Stomach smooth muscle (tissue), 2 donors: ENCODE measurements around the gene MLC1.

Experiments
- H3K27ac ChIP-seq: one replicate; pipeline ENCODE4 v1.7.0; 2013; ENCODE audit warnings: mild to moderate bottlenecking, low read length, inconsistent platforms
- H3K27me3 ChIP-seq, 2 donors: one replicate each; pipeline ENCODE4 v1.7.0; 2013; ENCODE audit warnings: low read length in 2 of 2; ENCODE audit not compliant: insufficient read depth in 2 of 2, control insufficient read depth in 1 of 2
- H3K36me3 ChIP-seq, 2 donors: one replicate each; pipeline ENCODE4 v1.7.0; 2013; ENCODE audit warnings: low read length in 2 of 2; ENCODE audit not compliant: control insufficient read depth in 2 of 2, insufficient read depth in 2 of 2
- H3K4me1 ChIP-seq: one replicate; pipeline ENCODE4 v1.7.0; 2013; ENCODE audit warnings: low read length; ENCODE audit not compliant: control insufficient read depth, insufficient read depth
- H3K4me3 ChIP-seq, 2 donors: one replicate each; pipeline ENCODE4 v1.7.0; 2013; ENCODE audit warnings: low read length in 2 of 2
- H3K9ac ChIP-seq, 2 donors: one replicate each; pipeline ENCODE4 v1.7.0; 2013; ENCODE audit warnings: low read length in 2 of 2, mild to moderate bottlenecking in 1 of 2
- H3K9me3 ChIP-seq, 2 donors: one replicate each; pipeline ENCODE4 v1.7.0; 2013; ENCODE audit warnings: low read length in 2 of 2; ENCODE audit not compliant: control insufficient read depth in 2 of 2
- donor health status: healthy.
- donor health status: Pancreatic carcinoma.

Gene MLC1

GRCh38 chr22:50057278-50058060 is 27.8 kb downstream of the MLC1 start:
- H3K27me3 ChIP-seq = peaks cover 23 to 31% of the 10 kb centered on the region in 2 donors
- peaks cover 0 to 6% of the 10 kb centered on the region in 2 donors for H3K9me3 ChIP-seq
- H3K4me3 ChIP-seq = no peak overlapping the region
- no peaks in the 10 kb centered on the region for H3K36me3 ChIP-seq
- H3K4me1 ChIP-seq = peaks cover 8% of the 10 kb centered on the region
- no peak overlapping the region for H3K9ac ChIP-seq
- no peak overlapping the region for H3K27ac ChIP-seq

- H3K27ac ChIP-seq = no peak overlapping the region
- H3K36me3 ChIP-seq = no peaks in the 10 kb centered on the region
- no peak overlapping the region for H3K9ac ChIP-seq
- peaks cover 23 to 31% of the 10 kb centered on the region in 2 donors for H3K27me3 ChIP-seq
- peaks cover 8% of the 10 kb centered on the region for H3K4me1 ChIP-seq
- H3K9me3 ChIP-seq = peaks cover 0 to 6% of the 10 kb centered on the region in 2 donors
- H3K4me3 ChIP-seq = no peak overlapping the region
These were observed 28.8 kb downstream of the MLC1 start for GRCh38 chr22:50056214-50056972.

- H3K27me3 ChIP-seq = peaks cover 8 to 11% of the 10 kb centered on the region in 2 donors
- no peak overlapping the region for H3K27ac ChIP-seq
- no peaks in the 10 kb centered on the region for H3K36me3 ChIP-seq
- H3K4me3 ChIP-seq = no peak overlapping the region
- H3K9ac ChIP-seq = no peak overlapping the region
- peaks cover 0 to 6% of the 10 kb centered on the region in 2 donors for H3K9me3 ChIP-seq
- peaks cover 7% of the 10 kb centered on the region for H3K4me1 ChIP-seq
These were observed 31.4 kb downstream of the MLC1 start for GRCh38 chr22:50053861-50054260.

GRCh38 chr22:50051930-50052329 is 33.3 kb downstream of the MLC1 start:
- no peak overlapping the region for H3K9ac ChIP-seq
- peaks cover 0 to 6% of the 10 kb centered on the region in 2 donors for H3K9me3 ChIP-seq
- H3K27me3 ChIP-seq = peaks cover 0 to 5% of the 10 kb centered on the region in 2 donors
- no peaks in the 10 kb centered on the region for H3K36me3 ChIP-seq
- H3K4me1 ChIP-seq = no peaks in the 10 kb centered on the region
- no peak overlapping the region for H3K27ac ChIP-seq
- H3K4me3 ChIP-seq = no peak overlapping the region

GRCh38 chr22:50049299-50050195 is 35.7 kb downstream of the MLC1 start:
- Histone ChIP-seq H3K27me3 (peaks cover 5 to 6% of the 10 kb centered on the region in 2 donors), H3K4me1 (no peaks in the 10 kb centered on the region), H3K27ac (no peak overlapping the region), H3K36me3 (no peaks in the 10 kb centered on the region), H3K9me3 (peaks cover 0 to 6% of the 10 kb centered on the region in 2 donors), H3K9ac (no peak overlapping the region), H3K4me3 (no peak overlapping the region)

GRCh38 chr22:50048836-50049235 is 36.4 kb downstream of the MLC1 start:
- Histone ChIP-seq H3K27me3 (peaks cover 9% of the 10 kb centered on the region in 2 donors), H3K4me1 (no peaks in the 10 kb centered on the region), H3K4me3 (no peak overlapping the region), H3K9ac (no peak overlapping the region), H3K36me3 (no peaks in the 10 kb centered on the region), H3K27ac (no peak overlapping the region), H3K9me3 (peaks cover 0 to 4% of the 10 kb centered on the region in 2 donors)

- H3K9me3 ChIP-seq = no peaks in the 10 kb centered on the region
- H3K9ac ChIP-seq = no peak overlapping the region
- H3K36me3 ChIP-seq = no peaks in the 10 kb centered on the region
- no peak overlapping the region for H3K27ac ChIP-seq
- H3K27me3 ChIP-seq = peaks cover 9% of the 10 kb centered on the region in 2 donors
- H3K4me1 ChIP-seq = no peaks in the 10 kb centered on the region
- H3K4me3 ChIP-seq = no peak overlapping the region
These were observed 37.0 kb downstream of the MLC1 start for GRCh38 chr22:50048061-50048765.

- Histone ChIP-seq H3K9me3 (no peaks in the 10 kb centered on the region), H3K4me3 (no peak overlapping the region), H3K27me3 (peaks cover 12% of the 10 kb centered on the region in 2 donors), H3K36me3 (no peaks in the 10 kb centered on the region), H3K9ac (no peak overlapping the region), H3K4me1 (no peaks in the 10 kb centered on the region), H3K27ac (no peak overlapping the region)
These were observed 37.9 kb downstream of the MLC1 start for GRCh38 chr22:50047346-50047745.

- Histone ChIP-seq H3K36me3 (no peaks in the 10 kb centered on the region), H3K27me3 (peaks cover 13 to 15% of the 10 kb centered on the region in 2 donors), H3K9me3 (no peaks in the 10 kb centered on the region), H3K9ac (no peak overlapping the region), H3K27ac (no peak overlapping the region), H3K4me3 (no peak overlapping the region), H3K4me1 (no peaks in the 10 kb centered on the region)
These were observed 38.6 kb downstream of the MLC1 start for GRCh38 chr22:50046481-50047245.
